Left ventricle myocardium inferior (tissue), 1 donor: ENCODE results near the gene CSNK1D. TPM values are rescaled to one million over a fixed set of nuclear protein-coding genes. Genes with fewer than 3 reads are reported as not detected.

Experiments
- DNase-seq: peaks from one replicate; pipeline ENCODE4 v3.0.0-alpha.2; 2020
- H3K27ac ChIP-seq: fragments of 200-600 bp; replicated peaks from 2 replicates; pipeline ENCODE4 v1.8.0; 2021
- H3K27me3 ChIP-seq: fragments of 200-600 bp; 2 replicates; pipeline ENCODE4 v1.8.0; 2021; ENCODE audit warnings: low read depth
- H3K36me3 ChIP-seq: fragments of 200-600 bp; 2 replicates; pipeline ENCODE4 v1.8.0; 2021
- H3K4me1 ChIP-seq: fragments of 200-600 bp; 2 replicates; pipeline ENCODE4 v1.8.0; 2021
- H3K4me3 ChIP-seq: fragments of 200-600 bp; 2 replicates; pipeline ENCODE4 v1.8.0; 2021; ENCODE audit warnings: mild to moderate bottlenecking, moderate library complexity
- H3K9me3 ChIP-seq: fragments of 200-600 bp; replicated peaks from 2 replicates; pipeline ENCODE4 v1.8.0; 2021
- intact Hi-C: fragments of 100-400 bp; cut with micrococcal nuclease; formaldehyde crosslinking; loops from one replicate; pipeline ENCODE4 v1.11.0; 2022
- total RNA-seq: library from RNA; stranded (reverse); fragmentation: NEBNext Ultra II Directional; extraction: Animal tissue kit (Norgen Biotek cat#: 25700); gene quantifications from one replicate; pipeline ENCODE4 v1.2.1, GENCODE V29; 2021
- TF ChIP-seq, protein P1 (sequence below): fragments of 200-600 bp; IDR thresholded peaks from 2 replicates; pipeline ENCODE4 v1.8.0; 2021; ENCODE audit warnings: antibody characterized with exemption, mild to moderate bottlenecking, borderline replicate concordance
- donor health status: DM: no; HTN: yes; CAD: no; lungs with severe emphysema.

The CSNK1D gene
- total RNA-seq, 1 donor from 2014 or later: 61.8 TPM

DNA sequence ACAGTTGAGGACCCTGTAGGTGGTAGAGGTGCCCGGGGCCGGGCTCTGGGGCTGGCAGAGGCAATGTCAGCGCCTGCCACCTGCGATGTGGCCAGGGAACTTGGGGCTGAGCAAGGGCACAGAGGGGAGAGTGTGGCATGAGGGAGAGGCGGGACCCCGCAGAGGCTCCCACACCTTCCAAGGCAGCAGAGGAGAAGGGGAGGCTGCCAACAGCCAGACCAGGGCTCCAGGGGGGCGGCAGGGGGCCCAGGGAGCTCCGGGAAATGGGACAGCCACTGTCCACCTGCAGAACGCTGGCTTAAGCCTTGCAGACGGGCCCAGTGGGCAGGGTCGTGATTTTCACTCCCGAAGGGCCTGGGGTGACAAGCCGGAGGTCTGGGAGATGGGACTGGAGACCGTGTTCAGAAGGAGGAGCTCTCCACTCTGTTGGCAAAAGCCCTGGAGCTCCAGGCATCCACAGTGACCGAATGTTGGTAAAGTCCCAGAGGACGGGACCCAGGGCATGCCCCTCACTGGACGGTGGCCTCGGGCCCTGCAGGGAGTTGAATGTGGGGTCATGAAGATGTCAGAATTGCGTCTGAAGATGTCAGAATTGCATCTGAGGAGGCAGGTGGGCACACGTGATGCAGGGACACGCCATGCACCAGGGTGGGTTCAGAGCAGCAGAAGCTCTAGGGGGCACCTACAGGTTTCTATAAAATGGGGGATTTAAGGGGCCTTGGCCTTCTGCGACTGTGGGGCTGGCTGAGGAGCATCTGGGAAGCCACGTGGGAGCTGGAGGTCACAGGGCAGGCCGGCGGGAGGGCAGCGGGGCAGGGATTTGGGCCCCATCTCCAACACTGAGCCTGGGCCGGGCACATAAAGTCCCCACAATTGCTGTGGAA lies 25.3 kb upstream of the CSNK1D start:
- Histone ChIP-seq H3K4me1 (peaks cover 46% of the 10 kb centered on the region), H3K4me3 (peak overlapping the region; percentile 65), H3K36me3 (no peaks in the 10 kb centered on the region), H3K27me3 (peaks cover 23% of the 10 kb centered on the region), H3K9me3 (no peaks in the 10 kb centered on the region), H3K27ac (peak overlapping the region; percentile 90)
- no peak for DNase-seq
- intact Hi-C loops: no loop called here
- TF ChIP-seq, protein P1, sequence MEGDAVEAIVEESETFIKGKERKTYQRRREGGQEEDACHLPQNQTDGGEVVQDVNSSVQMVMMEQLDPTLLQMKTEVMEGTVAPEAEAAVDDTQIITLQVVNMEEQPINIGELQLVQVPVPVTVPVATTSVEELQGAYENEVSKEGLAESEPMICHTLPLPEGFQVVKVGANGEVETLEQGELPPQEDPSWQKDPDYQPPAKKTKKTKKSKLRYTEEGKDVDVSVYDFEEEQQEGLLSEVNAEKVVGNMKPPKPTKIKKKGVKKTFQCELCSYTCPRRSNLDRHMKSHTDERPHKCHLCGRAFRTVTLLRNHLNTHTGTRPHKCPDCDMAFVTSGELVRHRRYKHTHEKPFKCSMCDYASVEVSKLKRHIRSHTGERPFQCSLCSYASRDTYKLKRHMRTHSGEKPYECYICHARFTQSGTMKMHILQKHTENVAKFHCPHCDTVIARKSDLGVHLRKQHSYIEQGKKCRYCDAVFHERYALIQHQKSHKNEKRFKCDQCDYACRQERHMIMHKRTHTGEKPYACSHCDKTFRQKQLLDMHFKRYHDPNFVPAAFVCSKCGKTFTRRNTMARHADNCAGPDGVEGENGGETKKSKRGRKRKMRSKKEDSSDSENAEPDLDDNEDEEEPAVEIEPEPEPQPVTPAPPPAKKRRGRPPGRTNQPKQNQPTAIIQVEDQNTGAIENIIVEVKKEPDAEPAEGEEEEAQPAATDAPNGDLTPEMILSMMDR: no peak

- Histone ChIP-seq H3K4me1 (peaks cover 50% of the 10 kb centered on the region), H3K27ac (peak overlapping the region; percentile 90), H3K36me3 (no peaks in the 10 kb centered on the region), H3K27me3 (peaks cover 18% of the 10 kb centered on the region), H3K4me3 (peak overlapping the region; percentile 65), H3K9me3 (no peaks in the 10 kb centered on the region)
- intact Hi-C loops: no loop called here
- DNase-seq: peak; percentile 85
- TF ChIP-seq, protein P1: no peak
These were observed 24.4 kb upstream of the CSNK1D start for GRCh38 chr17:82297714-82298537.

DNA sequence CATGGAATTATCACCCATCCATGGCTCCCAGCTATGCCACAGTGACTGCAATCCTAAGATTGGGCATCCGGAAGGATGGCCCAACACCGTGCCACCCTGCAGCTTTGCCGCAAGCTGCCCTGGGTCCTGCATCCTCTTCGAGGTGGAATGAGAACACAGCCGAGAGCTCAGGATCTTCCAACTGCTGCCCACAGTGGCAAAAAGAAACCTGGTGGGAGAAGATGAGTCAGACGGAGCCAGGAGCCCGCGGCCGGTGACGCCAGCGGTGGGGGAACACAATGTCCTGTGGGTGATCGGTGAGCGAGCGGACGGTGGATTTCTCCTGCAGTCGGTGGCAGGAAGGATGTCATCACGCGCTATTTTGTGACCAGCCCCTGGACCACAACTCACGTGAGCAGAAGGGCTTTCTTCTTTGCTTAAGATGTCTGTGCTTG lies 23.8 kb upstream of the CSNK1D start:
- Histone ChIP-seq H3K27ac (peak overlapping the region; percentile 90), H3K9me3 (no peaks in the 10 kb centered on the region), H3K27me3 (peaks cover 12% of the 10 kb centered on the region), H3K4me3 (peak overlapping the region; percentile 65), H3K36me3 (no peaks in the 10 kb centered on the region), H3K4me1 (peaks cover 53% of the 10 kb centered on the region)
- intact Hi-C loops: no loop called here
- DNase-seq: peak; percentile 72
- TF ChIP-seq, protein P1: no peak

DNA sequence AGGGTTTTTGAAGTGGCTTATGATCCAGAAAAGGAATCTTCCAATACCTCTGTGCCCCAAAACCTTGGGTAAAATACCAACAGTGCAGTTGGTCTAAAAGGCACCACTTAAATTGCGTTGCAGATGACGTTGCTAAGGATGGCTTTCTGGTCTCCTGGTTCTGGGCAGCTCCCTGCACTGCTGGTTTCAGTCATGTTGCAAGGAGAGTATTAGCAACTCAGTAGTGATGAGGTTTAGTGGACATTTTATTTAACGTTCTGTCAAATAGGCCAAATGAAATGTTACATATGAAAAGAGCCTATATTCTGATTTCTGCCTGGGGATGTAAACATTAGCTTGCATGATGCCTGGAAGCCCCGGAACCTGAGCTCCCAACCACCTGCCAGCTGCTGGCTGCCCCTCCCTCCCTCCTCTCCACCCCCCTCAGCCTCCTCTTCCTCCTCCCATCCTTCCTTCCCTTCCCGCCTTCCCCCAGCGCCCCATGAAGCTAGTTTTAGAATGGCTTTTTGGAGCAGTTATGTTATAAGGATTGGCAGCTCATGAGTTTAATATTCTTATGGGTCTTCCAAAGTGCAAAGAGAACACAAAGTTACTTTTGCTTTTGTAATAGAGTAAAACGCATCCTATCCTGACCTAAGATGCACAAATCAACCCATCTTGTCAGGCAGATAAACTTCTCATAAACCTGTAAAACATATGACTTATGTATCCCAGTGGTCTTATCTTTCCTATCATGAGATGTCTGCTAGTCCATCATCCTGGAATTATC lies 23.2 kb upstream of the CSNK1D start:
- Histone ChIP-seq H3K4me3 (peak overlapping the region; percentile 65), H3K27ac (peak overlapping the region; percentile 90), H3K4me1 (peaks cover 59% of the 10 kb centered on the region), H3K36me3 (no peaks in the 10 kb centered on the region), H3K9me3 (no peaks in the 10 kb centered on the region), H3K27me3 (peaks cover 6% of the 10 kb centered on the region)
- TF ChIP-seq, protein P1: no peak
- DNase-seq: no peak
- intact Hi-C loops: no loop called here

DNA sequence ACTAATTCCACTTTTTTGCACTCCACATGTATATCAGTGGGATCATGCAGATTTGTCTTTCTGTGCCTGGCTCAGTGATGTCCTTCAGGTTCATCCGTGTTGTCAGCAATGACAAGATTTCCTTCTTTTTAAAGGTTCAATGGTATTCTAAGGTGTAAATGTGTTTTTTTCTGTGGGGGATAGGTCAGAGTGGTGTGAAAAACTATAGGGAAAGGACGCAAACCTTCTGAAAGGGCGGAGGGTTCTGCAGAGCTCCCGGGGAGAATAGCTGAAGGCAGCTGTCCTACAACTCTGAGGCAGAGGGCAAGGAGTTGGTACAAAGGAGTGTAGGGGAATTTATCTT lies 21.9 kb upstream of the CSNK1D start:
- H3K36me3 ChIP-seq: no peaks in the 10 kb centered on the region
- H3K4me1 ChIP-seq: peaks cover 53% of the 10 kb centered on the region
- H3K27ac ChIP-seq: no peak overlapping the region
- TF ChIP-seq, protein P1: no peak
- DNase-seq: no peak
- H3K27me3 ChIP-seq: no peaks in the 10 kb centered on the region
- H3K9me3 ChIP-seq: no peaks in the 10 kb centered on the region
- intact Hi-C loops: no loop called here
- H3K4me3 ChIP-seq: no peak overlapping the region
